ENCODE data around the gene NEU3. TPM values are rescaled to one million over a fixed set of nuclear protein-coding genes. Genes with fewer than 3 reads are reported as not detected.

The NEU3 gene
- total RNA-seq, 1 donor from 2014 or later = 10.8 TPM

DNA sequence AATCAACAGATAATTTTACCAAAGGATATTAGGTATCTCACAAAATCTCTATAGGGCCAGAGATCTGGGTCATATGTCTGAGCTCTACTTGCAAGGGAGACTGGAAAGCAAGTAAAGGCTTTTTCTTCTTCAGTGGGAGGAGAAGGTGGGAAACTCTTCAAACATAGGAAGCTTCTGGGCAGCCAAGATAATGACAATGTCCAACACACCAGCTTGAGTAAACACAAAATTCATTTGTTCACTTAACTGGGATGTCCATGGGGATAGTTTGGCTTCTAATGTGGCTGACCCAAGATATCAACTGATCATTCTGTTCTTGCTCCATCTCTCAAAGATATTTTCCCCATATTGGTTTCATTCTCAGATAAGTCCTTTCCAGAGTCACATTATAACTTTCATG, 70.6 kb downstream of the NEU3 start:
- no peak for DNase-seq (ENCODE audit: extremely low spot score, unreplicated experiment)
- TF ChIP-seq, protein P1, sequence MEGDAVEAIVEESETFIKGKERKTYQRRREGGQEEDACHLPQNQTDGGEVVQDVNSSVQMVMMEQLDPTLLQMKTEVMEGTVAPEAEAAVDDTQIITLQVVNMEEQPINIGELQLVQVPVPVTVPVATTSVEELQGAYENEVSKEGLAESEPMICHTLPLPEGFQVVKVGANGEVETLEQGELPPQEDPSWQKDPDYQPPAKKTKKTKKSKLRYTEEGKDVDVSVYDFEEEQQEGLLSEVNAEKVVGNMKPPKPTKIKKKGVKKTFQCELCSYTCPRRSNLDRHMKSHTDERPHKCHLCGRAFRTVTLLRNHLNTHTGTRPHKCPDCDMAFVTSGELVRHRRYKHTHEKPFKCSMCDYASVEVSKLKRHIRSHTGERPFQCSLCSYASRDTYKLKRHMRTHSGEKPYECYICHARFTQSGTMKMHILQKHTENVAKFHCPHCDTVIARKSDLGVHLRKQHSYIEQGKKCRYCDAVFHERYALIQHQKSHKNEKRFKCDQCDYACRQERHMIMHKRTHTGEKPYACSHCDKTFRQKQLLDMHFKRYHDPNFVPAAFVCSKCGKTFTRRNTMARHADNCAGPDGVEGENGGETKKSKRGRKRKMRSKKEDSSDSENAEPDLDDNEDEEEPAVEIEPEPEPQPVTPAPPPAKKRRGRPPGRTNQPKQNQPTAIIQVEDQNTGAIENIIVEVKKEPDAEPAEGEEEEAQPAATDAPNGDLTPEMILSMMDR (conservative IDR thresholded peaks at IDR 0.05) = no peak
- Mint-ChIP-seq H3K27me3 (peaks cover 10% of the 10 kb centered on the region), H3K36me3 (no peaks in the 10 kb centered on the region), H3K4me1 (ENCODE audit: unreplicated experiment) (no peaks in the 10 kb centered on the region), H3K9me3 (peaks cover 4% of the 10 kb centered on the region), H3K27ac (no peak overlapping the region), H3K4me3 (no peak overlapping the region)

DNA sequence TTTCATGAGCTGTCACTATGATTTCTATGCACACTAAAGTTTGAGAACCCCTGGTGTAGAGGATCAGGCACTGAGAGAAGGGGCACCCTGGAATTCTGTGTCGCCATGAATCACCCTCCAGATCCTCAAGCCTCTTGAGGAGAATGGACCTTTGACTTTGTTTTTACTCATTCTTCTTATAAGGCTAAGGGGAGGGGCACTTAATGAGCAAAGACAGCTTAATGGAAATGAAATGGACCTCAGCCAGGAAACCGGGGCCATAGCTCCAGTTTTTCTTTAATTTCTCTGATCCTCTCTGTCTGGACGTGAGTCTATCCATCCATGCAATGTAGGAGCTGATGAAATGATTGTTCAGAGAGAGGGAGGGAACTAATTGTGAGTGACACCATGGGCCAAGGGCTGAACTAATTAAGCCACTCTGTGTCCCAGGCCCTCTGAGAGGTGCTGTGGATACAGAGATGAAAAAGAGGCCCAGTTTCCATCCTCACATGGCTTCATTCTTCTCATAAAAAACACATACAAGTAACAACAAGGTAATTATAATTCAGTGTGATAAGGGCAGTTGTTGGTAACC, 75.1 kb downstream of the NEU3 start:
- no peak overlapping the region for H3K4me3 Mint-ChIP-seq
- peaks cover 4% of the 10 kb centered on the region for H3K27me3 Mint-ChIP-seq

DNA sequence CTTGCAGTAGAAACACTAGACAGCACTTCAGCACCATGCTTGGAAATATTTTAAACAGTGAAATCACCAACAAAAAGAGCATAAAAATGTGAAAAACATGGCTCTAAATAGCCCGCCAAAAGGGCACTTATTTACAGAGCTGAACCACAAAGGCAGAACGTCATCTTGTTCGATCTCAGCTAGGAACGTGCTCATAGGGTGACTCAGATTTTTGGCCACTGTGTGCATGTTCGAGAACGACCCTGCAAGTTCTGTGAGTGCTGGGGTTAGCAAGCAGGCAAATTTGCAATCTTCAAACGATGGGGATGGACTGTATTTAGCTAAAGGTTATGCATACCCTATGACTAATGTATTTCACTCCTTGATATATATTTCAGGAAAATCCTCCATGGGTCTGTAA, 77.3 kb downstream of the NEU3 start:
- no peak for DNase-seq (ENCODE audit: extremely low spot score, unreplicated experiment)
- H3K9me3 Mint-ChIP-seq = peaks cover 4% of the 10 kb centered on the region
- no peak overlapping the region for H3K4me3 Mint-ChIP-seq
- peaks cover 9% of the 10 kb centered on the region for H3K27me3 Mint-ChIP-seq
- H3K27ac Mint-ChIP-seq = no peak overlapping the region
- no peaks in the 10 kb centered on the region for H3K4me1 Mint-ChIP-seq (ENCODE audit: unreplicated experiment)
- TF ChIP-seq, protein P1 (conservative IDR thresholded peaks at IDR 0.05) = no peak
- H3K36me3 Mint-ChIP-seq = no peaks in the 10 kb centered on the region

More for the DNA sequence above, 75.1 kb downstream of the NEU3 start:
- DNase-seq (ENCODE audit: extremely low spot score, unreplicated experiment) = no peak
- H3K9me3 Mint-ChIP-seq = peaks cover 4% of the 10 kb centered on the region
- no peaks in the 10 kb centered on the region for H3K4me1 Mint-ChIP-seq (ENCODE audit: unreplicated experiment)
- no peak overlapping the region for H3K27ac Mint-ChIP-seq
- TF ChIP-seq, protein P1 (conservative IDR thresholded peaks at IDR 0.05) = no peak
- H3K36me3 Mint-ChIP-seq = no peaks in the 10 kb centered on the region

Other genes with a start within 250 kb of the NEU3 start
- gene RNF169, start 240.1 kb upstream of the NEU3 start, total RNA-seq (ENCODE audit: low replicate concordance) = 16.8 and 18.8 TPM in 2 replicates
- gene XRRA1, start 39.8 kb upstream of the NEU3 start, total RNA-seq (ENCODE audit: low replicate concordance) = 5.1 and 8.8 TPM in 2 replicates
- 161 and 190 TPM in 2 replicates for gene SPCS2, start 39.7 kb upstream of the NEU3 start, total RNA-seq (ENCODE audit: low replicate concordance)
- gene OR2AT4, start 107.9 kb downstream of the NEU3 start, total RNA-seq (ENCODE audit: low replicate concordance) = not detected in 2 replicates
- 5.6 and 23.5 TPM in 2 replicates for gene SLCO2B1, start 162.2 kb downstream of the NEU3 start, total RNA-seq (ENCODE audit: low replicate concordance)